Natural killer cell (primary cell): ENCODE measurements around the gene EXD3. TPM values are rescaled to one million over a fixed set of nuclear protein-coding genes. Genes with fewer than 3 reads are reported as not detected.
A peak's percentile ranks its signal among the peaks of the same experiment; 100 is the strongest.

Experiments
- ATAC-seq, 3 donors: fragments of 150-1000 bp in 2 of 3; fragments of 200-7000 bp in 1 of 3; cut with Tn5 transposase; 1 replicate in 1 of 3; 2 replicates in 2 of 3; pipeline ENCODE4 v1.10.0; 2021; ENCODE audit warnings: mild to moderate bottlenecking in 2 of 3, moderate library complexity in 2 of 3
- DNase-seq, 2 donors: peaks; one replicate each; pipeline versions ENCODE4 v3.0.0 to v3.0.0-alpha.2; 2013 to 2021; ENCODE audit warnings: mixed read lengths in 1 of 2
- H3K27ac ChIP-seq: one replicate; pipeline ENCODE4 v1.5.1; 2013; ENCODE audit warnings: mild to moderate bottlenecking, low read length
- H3K27me3 ChIP-seq: one replicate; pipeline ENCODE4 v1.6.1; 2013; ENCODE audit warnings: low read length; ENCODE audit not compliant: control insufficient read depth, insufficient read depth
- H3K36me3 ChIP-seq: one replicate; pipeline ENCODE4 v1.6.1; 2013; ENCODE audit warnings: low read length; ENCODE audit not compliant: control insufficient read depth, insufficient read depth
- H3K4me1 ChIP-seq: one replicate; pipeline ENCODE4 v1.6.1; 2013; ENCODE audit warnings: low read length; ENCODE audit not compliant: control insufficient read depth, insufficient read depth
- H3K4me3 ChIP-seq: one replicate; pipeline ENCODE4 v1.5.1; 2013; ENCODE audit warnings: low read length
- H3K9me3 ChIP-seq: one replicate; pipeline ENCODE4 v1.6.1; 2013; ENCODE audit warnings: low read length; ENCODE audit not compliant: control insufficient read depth, insufficient read depth
- H3K27ac Mint-ChIP-seq, 2 donors: one replicate each; pipeline ENCODE4 v1.8.0; 2022; ENCODE audit warnings: mild to moderate bottlenecking in 2 of 2, mixed read lengths in 2 of 2, moderate library complexity in 1 of 2
- H3K27me3 Mint-ChIP-seq, 2 donors: one replicate each; pipeline ENCODE4 v1.8.0; 2022; ENCODE audit warnings: low read depth in 2 of 2, mixed read lengths in 2 of 2
- H3K36me3 Mint-ChIP-seq: one replicate; pipeline ENCODE4 v1.8.0; 2022; ENCODE audit warnings: mixed read lengths
- H3K4me1 Mint-ChIP-seq, 2 donors: one replicate each; pipeline ENCODE4 v1.8.0; 2022; ENCODE audit warnings: mixed read lengths in 2 of 2
- H3K4me3 Mint-ChIP-seq: one replicate; pipeline ENCODE4 v1.8.0; 2022; ENCODE audit warnings: mild to moderate bottlenecking, moderate library complexity, mixed read lengths
- H3K9me3 Mint-ChIP-seq, 2 donors: one replicate each; pipeline ENCODE4 v1.8.0; 2022; ENCODE audit warnings: mixed read lengths in 2 of 2
- WGBS: methylation state at CpG from one replicate; pipeline ENCODE4 v1.1.7; 2013; ENCODE audit warnings: missing lambda C conversion rate; ENCODE audit not compliant: insufficient coverage; 5-methylcytosine and 5-hydroxymethylcytosine counted together
- intact Hi-C: fragments of 100-400 bp; cut with micrococcal nuclease; formaldehyde crosslinking; loops from one replicate; pipeline ENCODE4 v1.14.2; 2022
- total RNA-seq, 4 donors: library from RNA; stranded (reverse); fragments of 120-200 nt in 1 of 4; gene quantifications; one replicate each; pipeline versions ENCODE4 v1.2.3 to v1.2.4, GENCODE V29; 2013 to 2022
- TF ChIP-seq, protein P1 (sequence below): fragments of 200-600 bp; IDR thresholded peaks from one replicate; pipeline ENCODE4 v1.8.0; 2022; ENCODE audit warnings: antibody characterized with exemption

Gene EXD3
- total RNA-seq, 3 donors from 2014 or later (not counting 1 experiment from before 2014, with no cell fraction given): 28.0 to 35.3 (median 29.6) TPM

DNA sequence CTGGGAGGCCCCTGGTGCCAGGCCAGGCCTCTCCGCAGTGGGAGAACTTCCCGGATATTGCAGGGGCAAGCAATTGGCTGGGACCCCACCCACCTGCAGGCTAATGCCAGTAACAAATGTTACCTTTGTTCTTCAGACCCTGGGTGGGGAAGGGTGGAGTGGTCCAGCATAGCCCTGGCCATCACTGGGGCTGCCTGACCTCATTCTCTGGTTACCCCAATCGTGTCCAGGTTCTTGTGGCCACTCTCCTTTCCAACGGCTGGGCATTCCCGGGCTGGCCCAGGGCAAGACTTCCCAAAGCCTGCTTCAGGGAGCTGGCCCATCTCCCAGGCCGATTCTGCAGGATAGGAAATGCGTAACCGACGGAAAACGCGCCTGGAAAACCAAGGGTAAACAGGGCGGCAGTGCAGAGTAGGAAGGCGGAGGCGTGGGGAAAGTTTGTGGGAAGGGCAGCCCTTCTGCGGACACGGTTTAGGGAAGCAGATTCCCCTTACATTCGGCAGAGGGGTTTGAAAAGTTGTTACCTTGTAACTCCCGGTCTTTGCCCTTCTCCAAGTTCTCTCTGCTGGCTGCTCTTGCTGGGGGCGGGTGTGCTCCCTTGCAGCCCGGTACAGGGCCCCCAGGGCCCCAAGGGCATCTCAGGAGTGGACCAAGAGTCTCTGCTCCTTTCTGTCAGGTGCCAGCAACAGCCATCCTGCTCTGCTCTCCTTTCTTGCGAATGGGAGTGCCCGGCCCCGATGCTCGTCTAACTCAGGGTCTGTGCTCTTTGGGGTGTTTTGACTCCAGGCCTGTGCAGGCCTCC is 124.4 kb downstream of the EXD3 start:
- Histone ChIP-seq H3K4me3 (no peak overlapping the region), H3K36me3 (no peaks in the 10 kb centered on the region), H3K9me3 (no peaks in the 10 kb centered on the region), H3K4me1 (peaks cover 36% of the 10 kb centered on the region), H3K27ac (no peak overlapping the region), H3K27me3 (peaks cover 39% of the 10 kb centered on the region)
- Mint-ChIP-seq H3K9me3 (no peaks in the 10 kb centered on the region), H3K27me3 (peaks cover 9 to 12% of the 10 kb centered on the region in 2 donors), H3K4me1 (peaks cover 0 to 24% of the 10 kb centered on the region in 2 donors), H3K36me3 (no peaks in the 10 kb centered on the region), H3K27ac (no peak overlapping the region), H3K4me3 (no peak overlapping the region)
- intact Hi-C loops: loop anchor here (10.0 kb wide), 1 partner anchor 226 kb away; no protein-coding TSS in a partner anchor
- TF ChIP-seq, protein P1, sequence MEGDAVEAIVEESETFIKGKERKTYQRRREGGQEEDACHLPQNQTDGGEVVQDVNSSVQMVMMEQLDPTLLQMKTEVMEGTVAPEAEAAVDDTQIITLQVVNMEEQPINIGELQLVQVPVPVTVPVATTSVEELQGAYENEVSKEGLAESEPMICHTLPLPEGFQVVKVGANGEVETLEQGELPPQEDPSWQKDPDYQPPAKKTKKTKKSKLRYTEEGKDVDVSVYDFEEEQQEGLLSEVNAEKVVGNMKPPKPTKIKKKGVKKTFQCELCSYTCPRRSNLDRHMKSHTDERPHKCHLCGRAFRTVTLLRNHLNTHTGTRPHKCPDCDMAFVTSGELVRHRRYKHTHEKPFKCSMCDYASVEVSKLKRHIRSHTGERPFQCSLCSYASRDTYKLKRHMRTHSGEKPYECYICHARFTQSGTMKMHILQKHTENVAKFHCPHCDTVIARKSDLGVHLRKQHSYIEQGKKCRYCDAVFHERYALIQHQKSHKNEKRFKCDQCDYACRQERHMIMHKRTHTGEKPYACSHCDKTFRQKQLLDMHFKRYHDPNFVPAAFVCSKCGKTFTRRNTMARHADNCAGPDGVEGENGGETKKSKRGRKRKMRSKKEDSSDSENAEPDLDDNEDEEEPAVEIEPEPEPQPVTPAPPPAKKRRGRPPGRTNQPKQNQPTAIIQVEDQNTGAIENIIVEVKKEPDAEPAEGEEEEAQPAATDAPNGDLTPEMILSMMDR: no peak
- 91% methylated on average over 24 of the region's 24 CpGs for WGBS
- ATAC-seq: no peak
- DNase-seq: no peak

DNA sequence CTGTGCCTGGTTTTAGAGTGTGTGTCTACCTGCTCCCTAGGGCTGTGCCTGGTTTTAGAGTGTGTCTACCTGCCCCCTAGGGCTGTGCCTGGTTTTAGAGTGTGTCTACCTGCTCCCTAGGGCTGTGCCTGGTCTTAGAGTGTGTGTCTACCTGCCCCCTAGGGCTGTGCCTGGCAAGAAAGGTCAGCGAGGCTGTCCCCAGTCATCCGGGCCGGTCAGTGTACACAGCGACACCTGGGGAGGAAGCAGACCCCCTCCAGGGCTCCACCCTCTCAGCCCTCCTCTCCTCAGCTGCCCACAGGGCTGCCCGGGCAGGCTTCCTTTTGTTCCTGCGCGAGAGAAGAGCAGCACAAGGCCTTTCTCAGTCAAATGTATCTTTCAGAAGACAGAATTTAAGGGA is 125.0 kb downstream of the EXD3 start:
- 86% methylated on average over 7 of the region's 7 CpGs for WGBS
- Mint-ChIP-seq H3K9me3 (no peaks in the 10 kb centered on the region), H3K36me3 (no peaks in the 10 kb centered on the region), H3K27me3 (peaks cover 9 to 17% of the 10 kb centered on the region in 2 donors), H3K4me3 (no peak overlapping the region), H3K27ac (no peak overlapping the region), H3K4me1 (peaks cover 0 to 20% of the 10 kb centered on the region in 2 donors)
- intact Hi-C loops: loop anchor here (10.0 kb wide), 1 partner anchor 227 kb away; no protein-coding TSS in a partner anchor
- Histone ChIP-seq H3K27ac (no peak overlapping the region), H3K36me3 (no peaks in the 10 kb centered on the region), H3K9me3 (no peaks in the 10 kb centered on the region), H3K4me3 (no peak overlapping the region), H3K4me1 (peaks cover 33% of the 10 kb centered on the region), H3K27me3 (peaks cover 39% of the 10 kb centered on the region)
- DNase-seq (no peak), ATAC-seq (no peak)
- TF ChIP-seq, protein P1: no peak

DNA sequence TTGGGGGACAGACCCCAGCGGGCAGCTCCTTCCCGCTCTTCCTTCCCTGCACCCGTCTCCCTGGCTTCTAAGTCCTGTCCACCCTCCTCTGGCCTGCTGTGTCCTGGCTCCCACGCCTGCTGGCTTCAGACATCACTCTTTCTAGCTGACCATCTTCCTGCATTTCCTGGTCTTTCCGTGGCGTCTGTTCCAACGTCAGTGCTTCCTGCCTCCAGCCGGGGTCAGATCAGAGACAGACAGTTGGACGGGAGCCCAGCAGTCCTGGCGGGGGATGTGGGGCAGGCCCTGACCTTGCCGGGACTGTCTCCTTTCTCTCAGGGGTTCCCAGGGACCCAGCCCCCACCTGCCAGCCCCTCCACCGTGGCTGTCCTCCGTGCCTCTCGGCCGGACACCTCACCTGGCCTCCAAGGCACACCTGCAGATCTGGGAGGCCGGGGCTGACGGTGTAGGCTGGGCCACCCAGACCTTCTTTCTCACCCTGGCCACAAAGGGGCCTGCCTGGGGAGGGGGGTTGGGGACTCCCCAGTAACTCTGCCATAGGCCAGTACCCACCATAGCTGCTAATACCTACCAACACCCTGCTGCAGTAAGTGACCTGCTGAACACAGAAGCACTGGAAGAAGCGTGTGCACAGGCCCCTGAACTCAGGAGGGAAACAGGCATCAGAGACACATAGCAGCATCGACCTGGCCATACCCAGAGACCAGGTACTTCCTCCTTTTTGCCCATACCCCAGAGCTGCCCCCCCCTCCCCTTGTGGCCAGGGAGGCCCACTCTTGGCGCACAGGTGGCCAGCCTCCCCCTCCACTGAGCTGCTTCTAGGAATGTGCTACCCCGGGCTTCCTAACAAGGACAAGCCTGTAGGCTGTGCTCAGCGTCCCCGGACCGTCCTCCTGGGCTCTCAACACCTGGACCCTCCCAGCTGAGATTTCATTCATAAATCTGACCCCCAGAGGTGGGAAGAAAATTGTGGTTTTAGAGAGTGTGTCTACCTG is 126.0 kb downstream of the EXD3 start:
- intact Hi-C loops: loop anchor here (10.0 kb wide), 1 partner anchor 228 kb away; no protein-coding TSS in a partner anchor
- no peaks in the 10 kb centered on the region for H3K36me3 Mint-ChIP-seq
- H3K4me3 Mint-ChIP-seq: peak overlapping the region; percentile 78
- peaks cover 9 to 17% of the 10 kb centered on the region in 2 donors for H3K27me3 Mint-ChIP-seq
- H3K4me3 ChIP-seq: no peak overlapping the region
- no peak overlapping the region for H3K27ac Mint-ChIP-seq
- no peak for DNase-seq
- peaks cover 0 to 20% of the 10 kb centered on the region in 2 donors for H3K4me1 Mint-ChIP-seq
- WGBS: 64% methylated on average over 24 of the region's 24 CpGs
- no peak overlapping the region for H3K27ac ChIP-seq
- peaks cover 39% of the 10 kb centered on the region for H3K27me3 ChIP-seq
- TF ChIP-seq, protein P1: no peak
- H3K9me3 ChIP-seq: no peaks in the 10 kb centered on the region
- no peaks in the 10 kb centered on the region for H3K9me3 Mint-ChIP-seq
- H3K36me3 ChIP-seq: no peaks in the 10 kb centered on the region
- peaks cover 30% of the 10 kb centered on the region for H3K4me1 ChIP-seq
- ATAC-seq: no peak
